ENCODE measurements around the gene MAP3K20. TPM values are rescaled to one million over a fixed set of nuclear protein-coding genes. Genes with fewer than 3 reads are reported as not detected.

MAP3K20 gene
- total and polyA plus RNA-seq, 2 donors (not counting 3 experiments of a cell fraction or from before 2014, with no cell fraction given): 7.8 to 31.5 TPM

DNA sequence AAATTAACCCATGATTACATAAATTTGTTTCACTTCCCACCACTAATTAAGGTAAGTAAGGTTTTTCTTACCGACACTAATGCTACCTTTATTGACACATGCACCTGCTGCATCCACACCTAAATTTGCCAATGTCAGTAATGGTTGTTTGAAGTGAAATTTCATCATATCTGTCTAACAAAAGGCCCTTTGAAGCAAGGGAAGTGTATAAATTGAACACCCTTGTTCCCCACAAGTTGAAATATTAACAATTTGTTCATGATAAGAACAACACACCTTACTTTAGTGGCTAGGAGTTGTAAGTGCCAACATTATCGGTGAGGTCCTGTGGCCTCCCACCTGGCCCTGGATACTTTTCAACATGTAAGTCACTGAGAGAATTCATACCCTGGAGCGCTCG lies 162.7 kb downstream of the MAP3K20 start:
- FAIRE-seq: no peak

More for the DNA sequence above, 162.7 kb downstream of the MAP3K20 start:
- no peak for TF ChIP-seq POLR2A (IDR thresholded peaks at IDR 0.05; ENCODE audit: low read depth, low read length)
- TF ChIP-seq POLR2AphosphoS5 (IDR thresholded peaks at IDR 0.05; ENCODE audit: insufficient read depth, low read depth, low read length): no peak
- TF ChIP-seq MYC (IDR thresholded peaks at IDR 0.05; ENCODE audit: low read depth, low read length): no peak
- no peak for TF ChIP-seq EZH2 (IDR thresholded peaks at IDR 0.05; ENCODE audit: borderline replicate concordance, low read depth, low read length, severe bottlenecking)
- no peak for TF ChIP-seq FOS (IDR thresholded peaks at IDR 0.05; ENCODE audit: borderline replicate concordance, insufficient read depth, low read length)
- no peak for TF ChIP-seq GATA2 (IDR thresholded peaks at IDR 0.05; ENCODE audit: insufficient read depth, insufficient read length, low read depth, low read length)
- TF ChIP-seq, protein P1, sequence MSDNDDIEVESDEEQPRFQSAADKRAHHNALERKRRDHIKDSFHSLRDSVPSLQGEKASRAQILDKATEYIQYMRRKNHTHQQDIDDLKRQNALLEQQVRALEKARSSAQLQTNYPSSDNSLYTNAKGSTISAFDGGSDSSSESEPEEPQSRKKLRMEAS (IDR thresholded peaks at IDR 0.05; ENCODE audit: insufficient read depth, insufficient read length): no peak
- no peak for TF ChIP-seq CTCF (IDR thresholded peaks at IDR 0.05; ENCODE audit: extremely low read depth in 1 of 2, insufficient read depth in 1 of 2, low read depth in 1 of 2, low read length in 2 of 2)
- no peak for TF ChIP-seq JUN (IDR thresholded peaks at IDR 0.05; ENCODE audit: borderline replicate concordance, insufficient read depth, insufficient read length, low read depth)
- dilution Hi-C loops (cut with MboI; ENCODE audit: extremely low pct_ligation_motif_present, low sequenced_read_pairs) (no loop called here), intact Hi-C loops (cut with micrococcal nuclease) (no loop called here)
- H3K9ac ChIP-seq (replicated peaks; ENCODE audit: extremely low read depth, insufficient read depth, low read length): no peak overlapping the region
- no TSS peak for BruUV-seq (replicated peaks)
- CTCF ChIA-PET: interaction anchor here (1.4 to 2.3 kb wide), 2 partner anchors 11 to 307 kb away, joined by 4 to 10 read pairs; no protein-coding TSS in a partner anchor
- no peaks in the 10 kb centered on the region for H3K36me3 ChIP-seq (ENCODE audit: control insufficient read depth in 2 of 2, extremely low read depth in 1 of 2, insufficient read depth in 2 of 2, low read length in 2 of 2)
- H4K20me1 ChIP-seq (replicated peaks; ENCODE audit: control insufficient read depth, extremely low read depth, insufficient read depth, low read length): no peaks in the 10 kb centered on the region
- no peaks in the 10 kb centered on the region for H3K9me3 ChIP-seq (replicated peaks; ENCODE audit: control insufficient read depth, insufficient read depth, low read length)
- H3K4me1 ChIP-seq (ENCODE audit: control insufficient read depth, extremely low read depth, insufficient read depth, low read length): no peaks in the 10 kb centered on the region
- H3K27ac ChIP-seq (ENCODE audit: insufficient read depth, low read depth, low read length): no peak overlapping the region
- H3K4me2 ChIP-seq (ENCODE audit: insufficient read depth, low read length): no peak overlapping the region
- no peak overlapping the region for H2AFZ ChIP-seq (ENCODE audit: low read depth, low read length)
- POLR2A ChIA-PET: no interaction called here
- H3K79me2 ChIP-seq (ENCODE audit: control insufficient read depth, insufficient read depth, low read length): no peaks in the 10 kb centered on the region
- no peak for DNase-seq (ENCODE audit: low read depth, low spot score)
- H3K27me3 ChIP-seq (ENCODE audit: control insufficient read depth in 2 of 2, insufficient read depth in 2 of 2, low read length in 2 of 2): no peaks in the 10 kb centered on the region
- no peak overlapping the region for H3K4me3 ChIP-seq (replicated peaks in 1 of 3; ENCODE audit: insufficient read depth in 1 of 3, low read depth in 1 of 3, low read length in 3 of 3)
- no peaks in the 10 kb centered on the region for H3K9me1 ChIP-seq (replicated peaks; ENCODE audit: control insufficient read depth, extremely low read depth, insufficient read depth, low read length)
